HCT116 (cell line): Measurements from ENCODE around the gene PA2G4. TPM values are rescaled to one million over a fixed set of nuclear protein-coding genes. Genes with fewer than 3 reads are reported as not detected.
A peak's percentile ranks its signal among the peaks of the same experiment; 100 is the strongest.

ENCODE experiments used
- ATAC-seq: fragments of 200-7000 bp; cut with Tn5 transposase; 2 replicates; pipeline ENCODE4 v1.9.1; 2020; ENCODE audit warnings: mild to moderate bottlenecking, moderate library complexity
- BruUV-seq: library from RNA; stranded (reverse); fragments of 400-500 nt; replicated peaks from 2 replicates; lab custom pipeline; 2021; lab: Mats Ljungman, UMichigan
- CTCF ChIA-PET: fragments of 300-600 bp; sonication (Branson Sonifier 250); formaldehyde crosslinking; loops from one replicate; lab custom pipeline; 2021; ENCODE audit warnings: antibody characterized with exemption; lab: Charles Lee
- POLR2A ChIA-PET: fragments of 300-600, 350-600 bp; sonication (Branson Sonifier 250); formaldehyde crosslinking; loops from one replicate; lab custom pipeline; 2021; ENCODE audit warnings: antibody characterized with exemption; lab: Charles Lee
- RAD21 ChIA-PET, 2 experiments: fragments of 300-600 bp; sonication (Branson Sonifier 250); formaldehyde crosslinking; loops; one replicate each; lab custom pipeline; 2023; ENCODE audit warnings: low total read pairs in 2 of 2; ENCODE audit not compliant: uncharacterized antibody in 2 of 2, unreplicated experiment in 2 of 2, low non-redundant PET in 1 of 2; lab: Charles Lee
- DNase-seq: peaks from one replicate; pipeline ENCODE4 v3.0.0-alpha.2; 2010; ENCODE audit warnings: low read depth, low spot score
- H2AFZ ChIP-seq: fragments of 200-600 bp; shearing (Covaris generic), sonication (generic); 2 replicates; pipeline ENCODE4 v1.6.1; 2017; ENCODE audit warnings: low read depth, mixed run types, mixed read lengths, antibody characterized with exemption, low read length; ENCODE audit not compliant: poor library complexity, severe bottlenecking
- H3K27ac ChIP-seq: 2 replicates; pipeline ENCODE4 v1.5.1; 2012; ENCODE audit warnings: low read depth, low read length
- H3K27me3 ChIP-seq: fragments of 200-600 bp; sonication (generic); 2 replicates; pipeline ENCODE4 v1.6.1; 2016; ENCODE audit warnings: mixed run types, low read length, mixed read lengths; ENCODE audit not compliant: insufficient read depth
- H3K36me3 ChIP-seq, 2 experiments: fragments of 200-500 bp in 1 of 2; fragments of 200-600 bp in 1 of 2; sonication (Bioruptor generic) in 1 of 2; sonication (generic) in 1 of 2; 2 replicates each; pipeline versions ENCODE4 v1.5.1 to v1.6.1; 2014 to 2016; ENCODE audit warnings: low read length in 2 of 2, inconsistent platforms in 1 of 2, mixed read lengths in 1 of 2, mixed run types in 1 of 2; ENCODE audit not compliant: insufficient read depth in 2 of 2, control insufficient read depth in 1 of 2
- H3K4me1 ChIP-seq, 2 experiments: fragments of 200-600 bp in 1 of 2; sonication (generic) in 1 of 2; 2 replicates each; pipeline versions ENCODE4 v1.5.1 to v1.6.1; 2012 to 2017; ENCODE audit warnings: low read length in 2 of 2, inconsistent platforms in 1 of 2, mild to moderate bottlenecking in 1 of 2, mixed read lengths in 1 of 2, mixed run types in 1 of 2, moderate library complexity in 1 of 2; ENCODE audit not compliant: insufficient read depth in 2 of 2, control insufficient read depth in 1 of 2
- H3K4me2 ChIP-seq: fragments of 200-600 bp; sonication (generic); 2 replicates; pipeline ENCODE4 v1.6.1; 2017; ENCODE audit warnings: mixed run types, low read length, mixed read lengths
- H3K4me3 ChIP-seq, 2 experiments: fragments of 200-600 bp in 1 of 2; sonication (generic) in 1 of 2; replicated peaks in 1 of 2; 2 replicates each; pipeline ENCODE4 v1.5.1; 2011 to 2016; ENCODE audit warnings: low read length in 2 of 2, control low read depth in 1 of 2, low read depth in 1 of 2, mild to moderate bottlenecking in 1 of 2, mixed read lengths in 1 of 2, mixed run types in 1 of 2
- H3K79me2 ChIP-seq: fragments of 200-600 bp; sonication (generic); 2 replicates; pipeline ENCODE4 v1.6.1; 2017; ENCODE audit warnings: mild to moderate bottlenecking, mixed run types, low read length, moderate library complexity, mixed read lengths; ENCODE audit not compliant: insufficient read depth
- H3K9ac ChIP-seq: fragments of 200-600 bp; sonication (generic); 2 replicates; pipeline ENCODE4 v1.6.1; 2016; ENCODE audit warnings: low read length, mixed read lengths
- H3K9me2 ChIP-seq: fragments of 200-600 bp; sonication (generic), shearing (Covaris generic); 2 replicates; pipeline ENCODE4 v1.6.1; 2017; ENCODE audit warnings: mixed run types, mild to moderate bottlenecking, moderate library complexity; ENCODE audit not compliant: insufficient read depth
- H3K9me3 ChIP-seq, 2 experiments: fragments of 200-500 bp in 1 of 2; fragments of 200-600 bp in 1 of 2; sonication (Bioruptor generic) in 1 of 2; sonication (generic) in 1 of 2; 2 replicates each; pipeline ENCODE4 v1.6.1; 2014 to 2017; ENCODE audit warnings: low read length in 2 of 2, mixed read lengths in 2 of 2, inconsistent platforms in 1 of 2, low read depth in 1 of 2, mild to moderate bottlenecking in 1 of 2, mixed run types in 1 of 2, moderate library complexity in 1 of 2; ENCODE audit not compliant: control insufficient read depth in 1 of 2, insufficient read depth in 1 of 2
- H4K20me1 ChIP-seq: fragments of 200-600 bp; sonication (generic), shearing (Covaris generic); 2 replicates; pipeline ENCODE4 v1.6.1; 2017; ENCODE audit warnings: mixed run types, mild to moderate bottlenecking, moderate library complexity; ENCODE audit not compliant: insufficient read depth
- CEBPB ChIP-seq: IDR thresholded peaks from 2 replicates; pipeline ENCODE4 v1.6.1; 2012; ENCODE audit warnings: low read depth
- JUND ChIP-seq: IDR thresholded peaks from 2 replicates; pipeline ENCODE4 v1.6.1; 2012
- RAD21 ChIP-seq: IDR thresholded peaks from 2 replicates; pipeline ENCODE4 v1.6.1; 2012; ENCODE audit warnings: low read depth, mild to moderate bottlenecking
- SRF ChIP-seq: IDR thresholded peaks from 2 replicates; pipeline ENCODE4 v1.6.1; 2012; ENCODE audit warnings: low read depth
- YY1 ChIP-seq: IDR thresholded peaks from 2 replicates; pipeline ENCODE4 v1.6.1; 2011; ENCODE audit warnings: low read length, low read depth, moderate library complexity, mild to moderate bottlenecking; ENCODE audit not compliant: insufficient replicate concordance; ENCODE audit errors: extremely low read depth
- intact Hi-C: fragments of 100-400 bp; cut with micrococcal nuclease; formaldehyde crosslinking; loops from 2 replicates; pipeline ENCODE4 v1.10.0; 2022
- total RNA-seq: library from RNA; stranded (reverse); gene quantifications from one replicate; pipeline ENCODE4 v1.2.1, GENCODE V29; 2021; ENCODE audit not compliant: unreplicated experiment
- TF ChIP-seq, protein P1 (sequence below), 3 experiments: fragments of 200-600 bp in 1 of 3; sonication (generic) in 1 of 3; IDR thresholded peaks in 2 of 3; conservative IDR thresholded peaks in 1 of 3; 2 replicates each; pipeline ENCODE4 v1.5.1; 2012 to 2017; ENCODE audit warnings: low read depth in 2 of 3, low read length in 2 of 3, antibody characterized with exemption in 1 of 3, borderline replicate concordance in 1 of 3, control low read depth in 1 of 3, mild to moderate bottlenecking in 1 of 3, mixed read lengths in 1 of 3, mixed run types in 1 of 3, moderate library complexity in 1 of 3; ENCODE audit not compliant: insufficient read depth in 1 of 3
- TF ChIP-seq, protein P2 (sequence below): IDR thresholded peaks from 2 replicates; pipeline ENCODE4 v1.6.1; 2012

PA2G4 gene
- total RNA-seq, 1 experiment from 2014 or later: 302 TPM

DNA sequence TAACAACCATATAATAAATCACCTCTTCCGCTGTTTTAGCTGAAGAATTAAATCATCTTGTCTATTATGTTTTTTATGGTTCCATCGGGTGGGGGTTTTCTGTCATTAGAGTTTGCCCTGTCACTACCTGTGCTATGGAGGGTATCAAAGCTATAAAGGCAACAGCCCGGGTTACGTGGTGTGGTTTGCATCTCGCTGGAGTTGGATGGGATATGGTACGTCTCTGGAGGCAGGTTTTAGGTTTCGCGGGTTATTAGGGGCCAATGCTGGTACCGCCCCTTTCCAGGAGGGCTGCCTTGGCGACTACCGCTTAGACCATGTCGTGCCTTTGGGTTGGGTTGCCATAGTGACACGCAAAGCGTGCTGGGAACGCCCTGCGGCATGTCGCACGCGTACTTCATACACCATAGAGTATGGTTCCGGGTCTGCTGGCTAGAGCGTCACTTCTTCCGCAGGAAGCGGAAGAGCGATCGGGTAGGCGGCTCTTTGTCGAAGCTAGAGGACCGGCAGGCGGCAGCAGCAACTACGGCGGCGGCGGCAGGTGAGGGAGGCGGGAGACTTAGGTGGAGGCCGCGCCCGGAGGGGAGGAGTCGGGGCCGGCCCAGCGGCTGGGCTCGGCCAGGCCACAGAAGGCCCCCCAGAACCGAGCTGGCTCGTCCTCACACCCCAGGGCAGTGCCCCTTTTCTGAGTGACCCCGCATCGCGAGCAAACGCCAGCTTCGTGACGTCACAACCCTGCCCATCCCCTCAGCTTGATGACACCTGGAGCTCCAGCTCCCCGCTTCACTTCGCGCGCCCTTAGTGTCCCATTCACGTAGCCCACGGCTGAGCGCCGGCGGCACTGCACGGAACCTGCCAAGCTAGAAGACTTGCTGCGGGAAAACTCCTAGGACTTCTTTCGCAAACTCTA is 13.7 kb downstream of the PA2G4 start, which contains the start of gene ZC3H10 (continued):
- TF ChIP-seq CEBPB: no peak

DNA sequence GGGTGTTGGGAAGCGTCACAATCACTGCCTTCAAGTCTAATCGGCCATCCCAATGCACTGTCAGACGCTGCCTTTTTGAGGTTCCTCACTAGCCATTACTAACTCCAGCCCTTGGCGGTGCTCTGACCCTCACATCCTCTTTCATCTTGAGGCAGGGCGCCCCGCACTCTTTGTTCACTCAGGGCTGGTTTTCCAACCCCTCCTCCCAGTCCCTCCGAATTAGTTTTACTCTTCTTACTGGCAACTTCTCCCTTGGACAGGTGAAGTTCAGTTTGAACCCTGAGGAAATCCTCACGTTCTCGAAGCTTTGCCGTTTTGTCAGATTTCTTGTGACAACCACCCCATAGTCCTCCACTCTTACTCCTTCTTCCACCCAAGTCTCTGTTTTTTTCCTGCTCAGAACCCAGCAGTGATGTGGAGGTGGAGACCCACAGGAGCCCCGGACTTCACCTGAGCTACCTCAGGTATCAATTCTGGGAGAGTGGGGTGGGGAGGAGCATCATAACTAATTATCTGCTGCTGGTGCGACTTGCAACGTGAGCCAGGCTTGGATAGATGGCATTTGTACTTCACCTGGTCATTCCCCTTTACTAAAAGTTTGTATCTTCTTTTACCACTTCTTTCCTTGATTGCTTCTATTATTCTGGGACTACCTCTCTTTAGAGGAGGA is 14.5 kb downstream of the PA2G4 start:
- ATAC-seq (peak; percentile 6), DNase-seq (no peak)
- Histone ChIP-seq H3K4me2 (peak overlapping the region; percentile 88), H3K27me3 (no peaks in the 10 kb centered on the region), H3K4me3 (peak overlapping the region; percentile 76 to 80), H3K9ac (peak overlapping the region; percentile 80), H3K79me2 (peaks cover 18% of the 10 kb centered on the region), H2AFZ (no peak overlapping the region), H3K36me3 (peaks cover 4 to 30% of the 10 kb centered on the region in 2 experiments; a peak in 3 of 4 replicates), H4K20me1 (no peaks in the 10 kb centered on the region), H3K9me3 (no peaks in the 10 kb centered on the region), H3K9me2 (no peaks in the 10 kb centered on the region), H3K27ac (peak overlapping the region; percentile 93), H3K4me1 (peaks cover 23 to 34% of the 10 kb centered on the region in 2 experiments)
- CTCF ChIA-PET: interaction anchor here (0.5 to 3.3 kb wide), 10 partner anchors 9 to 180 kb away, joined by 3 to 29 read pairs (median 6); partner anchors contain the start of genes ESYT1, MYL6, MYL6B and PA2G4
- POLR2A ChIA-PET: interaction anchor here (0.6 to 4.6 kb wide), 20 partner anchors 9 to 394 kb away, joined by 3 to 75 read pairs (median 4); partner anchors contain the start of genes ERBB3, ESYT1, MYL6 and PA2G4
- no TSS peak for BruUV-seq
- TF ChIP-seq, protein P1, sequence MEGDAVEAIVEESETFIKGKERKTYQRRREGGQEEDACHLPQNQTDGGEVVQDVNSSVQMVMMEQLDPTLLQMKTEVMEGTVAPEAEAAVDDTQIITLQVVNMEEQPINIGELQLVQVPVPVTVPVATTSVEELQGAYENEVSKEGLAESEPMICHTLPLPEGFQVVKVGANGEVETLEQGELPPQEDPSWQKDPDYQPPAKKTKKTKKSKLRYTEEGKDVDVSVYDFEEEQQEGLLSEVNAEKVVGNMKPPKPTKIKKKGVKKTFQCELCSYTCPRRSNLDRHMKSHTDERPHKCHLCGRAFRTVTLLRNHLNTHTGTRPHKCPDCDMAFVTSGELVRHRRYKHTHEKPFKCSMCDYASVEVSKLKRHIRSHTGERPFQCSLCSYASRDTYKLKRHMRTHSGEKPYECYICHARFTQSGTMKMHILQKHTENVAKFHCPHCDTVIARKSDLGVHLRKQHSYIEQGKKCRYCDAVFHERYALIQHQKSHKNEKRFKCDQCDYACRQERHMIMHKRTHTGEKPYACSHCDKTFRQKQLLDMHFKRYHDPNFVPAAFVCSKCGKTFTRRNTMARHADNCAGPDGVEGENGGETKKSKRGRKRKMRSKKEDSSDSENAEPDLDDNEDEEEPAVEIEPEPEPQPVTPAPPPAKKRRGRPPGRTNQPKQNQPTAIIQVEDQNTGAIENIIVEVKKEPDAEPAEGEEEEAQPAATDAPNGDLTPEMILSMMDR (IDR thresholded peaks at IDR 0.05 in 2 of 3, conservative IDR thresholded peaks at IDR 0.05 in 1 of 3; ENCODE audit: borderline replicate concordance in 1 of 3, insufficient read depth in 1 of 3, low read depth in 2 of 3, low read length in 2 of 3): no peak
- TF ChIP-seq, protein P2, sequence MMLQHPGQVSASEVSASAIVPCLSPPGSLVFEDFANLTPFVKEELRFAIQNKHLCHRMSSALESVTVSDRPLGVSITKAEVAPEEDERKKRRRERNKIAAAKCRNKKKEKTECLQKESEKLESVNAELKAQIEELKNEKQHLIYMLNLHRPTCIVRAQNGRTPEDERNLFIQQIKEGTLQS: no peak
- TF ChIP-seq SRF (no peak), JUND (no peak), RAD21 (no peak), YY1 (no peak)
- intact Hi-C loops: loop anchor here (1.0 to 10.0 kb wide), 9 partner anchors 40 to 518 kb away; partner anchors contain the start of genes COQ10A, CS, MYL6 and NABP2
- RAD21 ChIA-PET: interaction anchor here (0.7 to 1.2 kb wide), 3 partner anchors 38 to 71 kb away, joined by 3 to 4 read pairs (median 3); partner anchors contain the start of gene SMARCC2 (in 1 of the 2)
